Measurements from ENCODE around the gene CARD11.

DNA sequence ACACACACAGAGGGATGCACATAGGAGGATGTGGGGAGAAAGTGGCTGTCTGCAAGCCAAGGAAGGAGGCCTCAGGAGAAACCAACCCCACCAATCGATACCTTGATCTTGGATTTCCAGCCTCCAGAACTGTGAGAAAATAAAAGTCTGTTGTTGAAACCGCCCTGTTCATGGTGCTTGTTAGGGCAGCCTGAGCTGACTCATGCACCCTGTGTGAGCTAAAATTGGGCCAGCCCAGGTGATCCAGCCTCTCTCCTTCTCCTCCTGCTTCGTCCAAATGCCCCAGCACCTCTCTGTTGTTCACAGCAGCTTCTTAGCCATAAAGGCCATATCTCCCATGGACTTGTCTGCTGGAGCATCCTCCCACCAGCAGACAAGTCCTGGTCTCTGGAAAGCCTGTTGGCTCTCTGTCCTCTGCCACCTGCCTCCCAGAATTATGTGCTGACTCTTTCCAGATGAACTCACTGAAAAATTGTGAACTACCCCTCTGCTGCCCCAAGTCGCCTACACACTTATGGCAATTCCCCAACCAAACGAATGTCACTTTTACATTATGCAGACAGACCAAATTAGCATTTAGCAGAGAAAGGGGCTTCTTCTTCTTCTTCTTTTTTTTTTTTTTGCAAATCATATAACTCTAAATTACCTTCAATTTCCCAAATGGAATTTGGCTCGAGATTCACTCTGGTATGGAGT, 30.2 kb upstream of the CARD11 start:
- TF ChIP-seq, protein P1, sequence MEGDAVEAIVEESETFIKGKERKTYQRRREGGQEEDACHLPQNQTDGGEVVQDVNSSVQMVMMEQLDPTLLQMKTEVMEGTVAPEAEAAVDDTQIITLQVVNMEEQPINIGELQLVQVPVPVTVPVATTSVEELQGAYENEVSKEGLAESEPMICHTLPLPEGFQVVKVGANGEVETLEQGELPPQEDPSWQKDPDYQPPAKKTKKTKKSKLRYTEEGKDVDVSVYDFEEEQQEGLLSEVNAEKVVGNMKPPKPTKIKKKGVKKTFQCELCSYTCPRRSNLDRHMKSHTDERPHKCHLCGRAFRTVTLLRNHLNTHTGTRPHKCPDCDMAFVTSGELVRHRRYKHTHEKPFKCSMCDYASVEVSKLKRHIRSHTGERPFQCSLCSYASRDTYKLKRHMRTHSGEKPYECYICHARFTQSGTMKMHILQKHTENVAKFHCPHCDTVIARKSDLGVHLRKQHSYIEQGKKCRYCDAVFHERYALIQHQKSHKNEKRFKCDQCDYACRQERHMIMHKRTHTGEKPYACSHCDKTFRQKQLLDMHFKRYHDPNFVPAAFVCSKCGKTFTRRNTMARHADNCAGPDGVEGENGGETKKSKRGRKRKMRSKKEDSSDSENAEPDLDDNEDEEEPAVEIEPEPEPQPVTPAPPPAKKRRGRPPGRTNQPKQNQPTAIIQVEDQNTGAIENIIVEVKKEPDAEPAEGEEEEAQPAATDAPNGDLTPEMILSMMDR (IDR thresholded peaks at IDR 0.05) = no peak
- no peak for TF ChIP-seq POLR2A (IDR thresholded peaks at IDR 0.05)

Data from heart left ventricle (tissue), 13 donors.